GM12878 (cell line): Measurements from ENCODE around the gene NOD2. TPM values are rescaled to one million over a fixed set of nuclear protein-coding genes. Genes with fewer than 3 reads are reported as not detected.

Source experiments
- ATAC-seq: fragments of 200-7000 bp; cut with Tn5 transposase; 3 replicates; pipeline ENCODE4 v1.9.1; 2020; ENCODE audit warnings: mild to moderate bottlenecking, moderate library complexity
- BruUV-seq: library from RNA; stranded (reverse); fragments of 400-500 nt; replicated peaks from 2 replicates; lab custom pipeline; 2021; lab: Mats Ljungman, UMichigan
- CTCF ChIA-PET: fragments of 300-600 bp; sonication (Branson Sonifier 250); formaldehyde crosslinking; extraction: SDS; loops from one replicate; lab custom pipeline; 2021; ENCODE audit warnings: inconsistent platforms; lab: Yijun Ruan, JAX
- POLR2A ChIA-PET: fragments of 350-600 bp; formaldehyde crosslinking; extraction: SDS; loops from one replicate; lab custom pipeline; 2021; ENCODE audit warnings: inconsistent platforms; lab: Charles Lee
- RAD21 ChIA-PET: fragments of 300-600 bp; sonication (Branson Sonifier 250); formaldehyde crosslinking; loops from one replicate; lab custom pipeline; 2023; ENCODE audit warnings: antibody characterized with exemption; ENCODE audit not compliant: unreplicated experiment; lab: Charles Lee
- SMC1A ChIA-PET: fragments of 300-600 bp; sonication (Branson Sonifier 250); formaldehyde crosslinking; loops from one replicate; lab custom pipeline; 2023; ENCODE audit not compliant: unreplicated experiment, uncharacterized antibody; lab: Charles Lee
- DNase-seq: peaks from one replicate; pipeline ENCODE4 v3.0.0-alpha.2; 2011; ENCODE audit warnings: low read depth, low spot score
- FAIRE-seq: peaks from 3 replicates; lab custom pipeline; 2011; peaks lifted over from hg19 to GRCh38; lab: Jason Lieb, UNC
- H2AFZ ChIP-seq: 2 replicates; pipeline ENCODE4 v1.6.0; 2011; ENCODE audit warnings: low read depth, low read length, control low read depth; ENCODE audit not compliant: control insufficient read depth
- H3K27ac ChIP-seq: 2 replicates; pipeline ENCODE4 v1.5.1; 2011; ENCODE audit warnings: control low read depth; ENCODE audit not compliant: control insufficient read depth, insufficient read depth
- H3K27me3 ChIP-seq, 2 experiments: replicated peaks in 1 of 2; 2 replicates each; pipeline versions ENCODE4 v1.6.0 to v1.6.1; 2011; ENCODE audit warnings: low read length in 1 of 2; ENCODE audit not compliant: control insufficient read depth in 2 of 2, insufficient read depth in 2 of 2
- H3K36me3 ChIP-seq, 2 experiments: 2 replicates each; pipeline ENCODE4 v1.5.1; 2011; ENCODE audit warnings: low read length in 1 of 2; ENCODE audit not compliant: control insufficient read depth in 2 of 2, insufficient read depth in 2 of 2
- H3K4me1 ChIP-seq: 2 replicates; pipeline ENCODE4 v1.6.1; 2011; ENCODE audit warnings: mild to moderate bottlenecking, low read length, moderate library complexity, mixed read lengths; ENCODE audit not compliant: control insufficient read depth, insufficient read depth
- H3K4me2 ChIP-seq: 2 replicates; pipeline ENCODE4 v1.6.0; 2011; ENCODE audit warnings: control low read depth; ENCODE audit not compliant: control insufficient read depth, insufficient read depth
- H3K4me3 ChIP-seq: fragments of 200-600 bp; sonication (generic); 2 replicates; pipeline ENCODE4 v1.5.1; 2016
- H3K79me2 ChIP-seq: 2 replicates; pipeline ENCODE4 v1.6.0; 2011; ENCODE audit warnings: low read length; ENCODE audit not compliant: control insufficient read depth, insufficient read depth
- H3K9ac ChIP-seq: 2 replicates; pipeline ENCODE4 v1.8.0; 2011; ENCODE audit warnings: low read length, control low read depth, mixed read lengths; ENCODE audit not compliant: control insufficient read depth, insufficient read depth
- H3K9me3 ChIP-seq: replicated peaks from 3 replicates; pipeline ENCODE4 v1.5.1; 2011; ENCODE audit warnings: mild to moderate bottlenecking, low read length; ENCODE audit not compliant: control insufficient read depth, insufficient read depth
- H4K20me1 ChIP-seq: 2 replicates; pipeline ENCODE4 v1.6.0; 2011; ENCODE audit not compliant: control insufficient read depth, insufficient read depth
- ASH2L ChIP-seq: fragments of 300-600, 200-600 bp; sonication (generic); IDR thresholded peaks from 2 replicates; pipeline ENCODE4 v1.6.1; 2017; ENCODE audit warnings: low read depth, mild to moderate bottlenecking, borderline replicate concordance
- BHLHE40 ChIP-seq, 2 experiments: fragments of 450-650 bp in 1 of 2; IDR thresholded peaks; 2 replicates each; pipeline ENCODE4 v1.6.1; 2011 to 2017; ENCODE audit warnings: low read depth in 2 of 2, borderline replicate concordance in 1 of 2, improper control_type of control experiment in 1 of 2, low read length in 1 of 2, mild to moderate bottlenecking in 1 of 2
- CEBPB ChIP-seq, 2 experiments: fragments of 150-350 bp in 1 of 2; IDR thresholded peaks; 2 replicates each; pipeline ENCODE4 v1.6.1; 2012 to 2014; ENCODE audit warnings: low read depth in 2 of 2, low read length in 2 of 2, borderline replicate concordance in 1 of 2, inconsistent platforms in 1 of 2
- ETV6 ChIP-seq, 2 experiments: fragments of 450-650 bp in 1 of 2; IDR thresholded peaks in 1 of 2; conservative IDR thresholded peaks in 1 of 2; 2 replicates each; pipeline ENCODE4 v1.6.1; 2014; ENCODE audit warnings: antibody characterized with exemption in 1 of 2, borderline replicate concordance in 1 of 2, low read depth in 1 of 2, mild to moderate bottlenecking in 1 of 2, moderate library complexity in 1 of 2
- FOXK2 ChIP-seq: fragments of 450-650 bp; IDR thresholded peaks from 2 replicates; pipeline ENCODE4 v1.6.1; 2017; ENCODE audit warnings: mild to moderate bottlenecking, moderate library complexity
- JUND ChIP-seq: IDR thresholded peaks from 2 replicates; pipeline ENCODE4 v1.6.1; 2012; ENCODE audit warnings: low read depth, mild to moderate bottlenecking, low read length, improper control_type of control experiment, moderate library complexity
- RBBP5 ChIP-seq: fragments of 200-600 bp; sonication (generic); conservative IDR thresholded peaks from 2 replicates; pipeline ENCODE4 v1.6.1; 2016
- TCF3 ChIP-seq: IDR thresholded peaks from 2 replicates; pipeline ENCODE4 v1.6.1; 2012; ENCODE audit warnings: low read depth, mild to moderate bottlenecking, low read length, borderline replicate concordance; ENCODE audit not compliant: insufficient read depth
- TCF7 ChIP-seq: IDR thresholded peaks from 2 replicates; pipeline ENCODE4 v1.6.1; 2014; ENCODE audit warnings: antibody characterized with exemption, borderline replicate concordance
- WGBS: methylation state at CpG from one replicate; pipeline ENCODE4 v1.1.6; 2016; ENCODE audit warnings: low lambda C conversion rate; ENCODE audit not compliant: insufficient replicate concordance, insufficient coverage; ENCODE audit errors: missing lambda C conversion rate; 5-methylcytosine and 5-hydroxymethylcytosine counted together
- in situ Hi-C: fragments of 300-500 bp; cut with MboI; formaldehyde crosslinking; loops from 9 replicates; pipeline ENCODE4 v1.14.3; 2018; ENCODE audit warnings: mixed read lengths
- intact Hi-C: fragments of 100-400 bp; cut with micrococcal nuclease; formaldehyde crosslinking; loops from one replicate; pipeline ENCODE4 v1.14.2; 2022; ENCODE audit not compliant: unreplicated experiment
- polyA plus RNA-seq, 11 experiments: library from polyadenylated mRNA; depleted of rRNA in 4 of 11; unstranded in 6 of 11; stranded (reverse) in 5 of 11; fragments of >200 nt; fragmentation: Nextera tagmentation in 4 of 11; fragmentation: Illumina TruSeq in 1 of 11; extraction: Ambion mirVana in 4 of 11; extraction: Trizol in 1 of 11; gene quantifications; 1 replicate in 1 of 11; 2 replicates in 10 of 11; pipeline versions ENCODE4 v1.2.1 to v1.2.3, GENCODE V29; 2011 to 2016; ENCODE audit warnings: inconsistent platforms in 2 of 11, missing spikeins in 2 of 11, low read depth in 1 of 11
- total RNA-seq, 4 experiments: library from RNA; depleted of rRNA in 3 of 4; stranded (reverse); fragments of >200 nt in 3 of 4; fragmentation: Illumina TruSeq in 1 of 4; extraction: Trizol in 1 of 4; gene quantifications; 2 replicates each; pipeline versions ENCODE4 v1.2.1 to v1.2.3, GENCODE V29; 2013 to 2021
- TF ChIP-seq, protein P1 (sequence below), 3 experiments: IDR thresholded peaks in 2 of 3; conservative IDR thresholded peaks in 1 of 3; 2 replicates each; pipeline ENCODE4 v1.5.1; 2011; ENCODE audit warnings: low read depth in 3 of 3, low read length in 3 of 3, mild to moderate bottlenecking in 3 of 3, control low read depth in 2 of 3, moderate library complexity in 2 of 3, inconsistent platforms in 1 of 3, mixed read lengths in 1 of 3; ENCODE audit not compliant: control insufficient read depth in 2 of 3, insufficient read depth in 1 of 3; ENCODE audit errors: extremely low read depth in 1 of 3

NOD2 gene
- total and polyA plus RNA-seq, 10 of the 15 experiments (the other 5 are each of a cell fraction or from before 2014, with no cell fraction given), result 1.0 to 18.6 (median 6.7) TPM

DNA sequence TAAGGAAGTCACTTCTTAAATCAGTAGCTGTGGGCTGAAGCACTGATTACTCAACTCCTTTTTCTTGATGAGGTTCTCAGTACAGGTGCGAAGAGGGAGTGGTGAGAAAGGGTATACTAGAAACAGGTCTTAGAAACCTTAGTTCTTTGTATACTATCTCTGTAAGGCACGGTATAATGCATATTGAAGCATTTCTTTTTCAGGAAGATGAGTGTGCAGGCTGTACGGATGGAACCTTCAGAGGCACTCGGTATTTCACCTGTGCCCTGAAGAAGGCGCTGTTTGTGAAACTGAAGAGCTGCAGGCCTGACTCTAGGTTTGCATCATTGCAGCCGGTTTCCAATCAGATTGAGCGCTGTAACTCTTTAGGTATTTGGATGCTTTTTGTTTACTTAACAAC, 87.6 kb downstream of the NOD2 start:
- ATAC-seq, result no peak
- H3K4me3 ChIP-seq, result no peak overlapping the region

DNA sequence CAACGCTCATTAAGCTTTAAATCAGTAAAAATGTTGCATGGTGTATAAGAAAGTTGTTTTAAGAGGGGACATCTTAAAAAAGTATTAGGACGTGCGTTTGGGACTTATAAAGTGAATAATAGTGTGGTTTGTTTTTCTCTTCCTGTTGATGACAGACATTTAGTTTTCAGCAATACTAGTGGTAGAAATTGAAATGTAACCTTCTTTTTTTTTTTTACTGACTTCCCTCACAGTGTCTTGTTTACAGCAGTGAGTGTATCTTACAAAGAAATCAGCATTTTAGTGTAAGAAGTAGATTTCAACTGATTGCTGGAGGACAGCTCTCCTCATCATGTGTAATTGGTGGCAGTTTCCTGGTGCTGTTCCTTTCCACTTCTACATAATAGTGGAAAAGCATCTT, 88.1 kb downstream of the NOD2 start:
- 98% methylated on average over 3 of the region's 3 CpGs for WGBS
- RAD21 ChIA-PET, result no interaction called here
- Histone ChIP-seq H3K27ac (no peak overlapping the region), H3K4me3 (no peak overlapping the region), H3K4me2 (no peak overlapping the region), H3K9me3 (no peaks in the 10 kb centered on the region), H3K36me3 (peaks cover 7 to 56% of the 10 kb centered on the region in 2 experiments), H3K79me2 (no peaks in the 10 kb centered on the region), H2AFZ (no peak overlapping the region), H3K4me1 (no peaks in the 10 kb centered on the region), H4K20me1 (no peaks in the 10 kb centered on the region), H3K9ac (no peak overlapping the region), H3K27me3 (no peaks in the 10 kb centered on the region)
- POLR2A ChIA-PET, result no interaction called here
- ATAC-seq, result no peak
- in situ Hi-C loops (no loop called here), intact Hi-C loops (no loop called here)
- TF ChIP-seq ETV6 (conservative IDR thresholded peaks at IDR 0.05 in 1 of 2, IDR thresholded peaks at IDR 0.05 in 1 of 2; ENCODE audit: borderline replicate concordance in 1 of 2, low read depth in 1 of 2), result no peak
- TF ChIP-seq RBBP5, result no peak
- no peak for TF ChIP-seq TCF7
- no peak for TF ChIP-seq FOXK2
- TF ChIP-seq ASH2L, result no peak
- TF ChIP-seq TCF3, result no peak
- no peak for TF ChIP-seq JUND
- no peak for TF ChIP-seq CEBPB (IDR thresholded peaks at IDR 0.05; ENCODE audit: borderline replicate concordance in 1 of 2, low read depth in 2 of 2, low read length in 2 of 2)
- CTCF ChIA-PET, result interaction anchor here (1.4 to 2.1 kb wide), 2 partner anchors 10 to 24 kb away, joined by 5 to 15 read pairs; no protein-coding TSS in a partner anchor
- no peak for DNase-seq
- SMC1A ChIA-PET, result no interaction called here
- FAIRE-seq, result no peak
- BruUV-seq, result no TSS peak

More for the DNA sequence above, 87.6 kb downstream of the NOD2 start:
- Histone ChIP-seq H4K20me1 (no peaks in the 10 kb centered on the region), H3K9ac (no peak overlapping the region), H3K4me2 (no peak overlapping the region), H3K4me1 (no peaks in the 10 kb centered on the region), H3K79me2 (no peaks in the 10 kb centered on the region), H3K9me3 (no peaks in the 10 kb centered on the region), H3K27me3 (no peaks in the 10 kb centered on the region), H2AFZ (no peak overlapping the region)
- DNase-seq (no peak), FAIRE-seq (no peak)
- ChIA-PET POLR2A (no interaction called here), CTCF (interaction anchor here (1.4 to 2.1 kb wide), 2 partner anchors 11 to 25 kb away, joined by 5 to 15 read pairs; no protein-coding TSS in a partner anchor), RAD21 (no interaction called here), SMC1A (interaction anchor here (1.0 to 1.7 kb wide), 2 partner anchors 13 to 36 kb away, joined by 3 read pairs; no protein-coding TSS in a partner anchor)
- in situ Hi-C loops, result no loop called here
- BruUV-seq, result no TSS peak
- TF ChIP-seq, protein P1, sequence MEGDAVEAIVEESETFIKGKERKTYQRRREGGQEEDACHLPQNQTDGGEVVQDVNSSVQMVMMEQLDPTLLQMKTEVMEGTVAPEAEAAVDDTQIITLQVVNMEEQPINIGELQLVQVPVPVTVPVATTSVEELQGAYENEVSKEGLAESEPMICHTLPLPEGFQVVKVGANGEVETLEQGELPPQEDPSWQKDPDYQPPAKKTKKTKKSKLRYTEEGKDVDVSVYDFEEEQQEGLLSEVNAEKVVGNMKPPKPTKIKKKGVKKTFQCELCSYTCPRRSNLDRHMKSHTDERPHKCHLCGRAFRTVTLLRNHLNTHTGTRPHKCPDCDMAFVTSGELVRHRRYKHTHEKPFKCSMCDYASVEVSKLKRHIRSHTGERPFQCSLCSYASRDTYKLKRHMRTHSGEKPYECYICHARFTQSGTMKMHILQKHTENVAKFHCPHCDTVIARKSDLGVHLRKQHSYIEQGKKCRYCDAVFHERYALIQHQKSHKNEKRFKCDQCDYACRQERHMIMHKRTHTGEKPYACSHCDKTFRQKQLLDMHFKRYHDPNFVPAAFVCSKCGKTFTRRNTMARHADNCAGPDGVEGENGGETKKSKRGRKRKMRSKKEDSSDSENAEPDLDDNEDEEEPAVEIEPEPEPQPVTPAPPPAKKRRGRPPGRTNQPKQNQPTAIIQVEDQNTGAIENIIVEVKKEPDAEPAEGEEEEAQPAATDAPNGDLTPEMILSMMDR (IDR thresholded peaks at IDR 0.05 in 2 of 3, conservative IDR thresholded peaks at IDR 0.05 in 1 of 3; ENCODE audit: control insufficient read depth in 2 of 3, extremely low read depth in 1 of 3, insufficient read depth in 1 of 3, low read depth in 3 of 3, low read length in 3 of 3), result peak in 2 of 3 experiments; percentile 14 to 31; a peak in 1 of 6 replicates
- TF ChIP-seq BHLHE40 (IDR thresholded peaks at IDR 0.05; ENCODE audit: borderline replicate concordance in 1 of 2, low read depth in 2 of 2, low read length in 1 of 2), result no peak
- TF ChIP-seq, all 136 proteins: peak for 1
- WGBS, result over 99% methylated on average over 7 of the region's 7 CpGs
- intact Hi-C loops, result no loop called here
- no peak overlapping the region for H3K27ac ChIP-seq
- peaks cover 7 to 56% of the 10 kb centered on the region in 2 experiments for H3K36me3 ChIP-seq
